KMS-11 (cell line): Measurements from ENCODE around the gene DPM2.

ENCODE experiments used
- H2AFZ ChIP-seq: fragments of 200-600 bp; sonication (generic); 2 replicates; pipeline ENCODE4 v1.6.1; 2016; ENCODE audit warnings: antibody characterized with exemption, mixed run types, low read depth
- H3K27ac ChIP-seq: fragments of 200-600 bp; sonication (generic); 2 replicates; pipeline ENCODE4 v1.6.1; 2016; ENCODE audit warnings: mild to moderate bottlenecking, mixed run types
- H3K27me3 ChIP-seq: fragments of 200-600 bp; sonication (generic); 2 replicates; pipeline ENCODE4 v1.6.1; 2017; ENCODE audit warnings: mild to moderate bottlenecking, low read depth, mixed run types, moderate library complexity; ENCODE audit not compliant: insufficient read depth
- H3K36me3 ChIP-seq: fragments of 200-600 bp; sonication (generic); 2 replicates; pipeline ENCODE4 v1.6.1; 2017; ENCODE audit warnings: mild to moderate bottlenecking, mixed run types; ENCODE audit not compliant: insufficient read depth
- H3K4me1 ChIP-seq: fragments of 200-600 bp; sonication (generic); 2 replicates; pipeline ENCODE4 v1.6.1; 2016; ENCODE audit warnings: mild to moderate bottlenecking, low read depth, mixed run types; ENCODE audit not compliant: poor library complexity, severe bottlenecking
- H3K4me2 ChIP-seq: fragments of 200-600 bp; sonication (generic); 2 replicates; pipeline ENCODE4 v1.7.0; 2016; ENCODE audit warnings: mild to moderate bottlenecking, mixed run types
- H3K4me3 ChIP-seq: fragments of 200-600 bp; sonication (generic); IDR thresholded peaks from 2 replicates; pipeline ENCODE4 v1.6.1; 2017; ENCODE audit warnings: low read depth, low read length, mixed read lengths; ENCODE audit not compliant: insufficient read depth
- H3K79me2 ChIP-seq: fragments of 200-600 bp; sonication (generic); 2 replicates; pipeline ENCODE4 v1.6.1; 2016; ENCODE audit warnings: low read depth, mixed run types; ENCODE audit not compliant: insufficient read depth
- H3K9ac ChIP-seq: fragments of 200-600 bp; sonication (generic); 2 replicates; pipeline ENCODE4 v1.6.1; 2016; ENCODE audit warnings: mild to moderate bottlenecking, mixed run types
- H4K20me1 ChIP-seq: fragments of 200-600 bp; sonication (generic); 2 replicates; pipeline ENCODE4 v1.6.1; 2016; ENCODE audit warnings: mild to moderate bottlenecking, mixed run types; ENCODE audit not compliant: insufficient read depth
- TF ChIP-seq, protein P1 (sequence below): fragments of 200-600 bp; sonication (generic); conservative IDR thresholded peaks from 2 replicates; pipeline ENCODE4 v1.6.1; 2017; ENCODE audit warnings: low read depth, mild to moderate bottlenecking, antibody characterized with exemption, low read length, moderate library complexity, mixed read lengths

The DPM2 gene

DNA sequence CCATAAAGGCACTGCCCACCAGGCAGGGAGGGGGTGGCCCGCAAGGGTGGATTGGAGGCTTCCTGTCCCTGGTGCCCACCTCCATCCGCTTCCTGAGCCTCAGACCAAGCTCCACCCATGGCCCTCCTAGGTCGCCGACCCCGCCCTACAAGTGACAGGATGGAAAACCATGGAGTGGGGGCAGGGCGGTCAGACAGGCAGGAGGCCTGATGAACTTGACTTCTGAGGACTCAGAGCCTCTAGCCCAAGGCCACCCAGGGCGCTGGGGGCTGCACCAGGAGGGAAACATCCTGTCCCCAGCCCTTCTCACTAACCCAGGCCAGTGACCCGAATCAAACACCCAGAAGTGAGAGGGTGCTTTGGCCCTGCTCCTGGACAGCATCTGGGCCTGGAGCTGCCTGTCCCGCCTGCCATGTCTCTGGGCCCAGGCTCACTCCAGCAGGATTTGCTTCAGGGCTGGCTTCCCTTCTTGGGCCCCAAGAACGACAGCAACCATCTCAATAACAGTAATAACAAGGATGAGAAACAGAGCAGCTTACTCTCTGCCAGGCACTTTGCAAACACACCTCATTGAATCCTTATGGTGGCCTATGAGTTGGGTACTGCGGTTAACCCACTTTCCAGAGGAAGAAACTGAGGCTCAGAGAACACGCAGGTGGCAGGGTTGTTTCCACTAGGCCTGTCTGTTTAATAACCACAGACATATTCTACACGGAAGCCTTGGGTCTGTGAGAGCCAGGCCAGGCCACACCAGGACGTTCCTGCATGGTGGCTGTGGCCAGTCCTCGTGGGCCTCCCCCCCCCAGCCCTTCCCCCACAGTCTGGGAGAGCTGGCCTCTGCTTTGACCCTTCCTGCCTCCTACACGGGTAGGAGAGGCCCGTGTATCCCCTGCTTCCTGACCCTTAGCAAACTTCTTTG is 33.8 kb downstream of the DPM2 start:
- Histone ChIP-seq H2AFZ (no peak overlapping the region), H3K27ac (no peak overlapping the region)

DNA sequence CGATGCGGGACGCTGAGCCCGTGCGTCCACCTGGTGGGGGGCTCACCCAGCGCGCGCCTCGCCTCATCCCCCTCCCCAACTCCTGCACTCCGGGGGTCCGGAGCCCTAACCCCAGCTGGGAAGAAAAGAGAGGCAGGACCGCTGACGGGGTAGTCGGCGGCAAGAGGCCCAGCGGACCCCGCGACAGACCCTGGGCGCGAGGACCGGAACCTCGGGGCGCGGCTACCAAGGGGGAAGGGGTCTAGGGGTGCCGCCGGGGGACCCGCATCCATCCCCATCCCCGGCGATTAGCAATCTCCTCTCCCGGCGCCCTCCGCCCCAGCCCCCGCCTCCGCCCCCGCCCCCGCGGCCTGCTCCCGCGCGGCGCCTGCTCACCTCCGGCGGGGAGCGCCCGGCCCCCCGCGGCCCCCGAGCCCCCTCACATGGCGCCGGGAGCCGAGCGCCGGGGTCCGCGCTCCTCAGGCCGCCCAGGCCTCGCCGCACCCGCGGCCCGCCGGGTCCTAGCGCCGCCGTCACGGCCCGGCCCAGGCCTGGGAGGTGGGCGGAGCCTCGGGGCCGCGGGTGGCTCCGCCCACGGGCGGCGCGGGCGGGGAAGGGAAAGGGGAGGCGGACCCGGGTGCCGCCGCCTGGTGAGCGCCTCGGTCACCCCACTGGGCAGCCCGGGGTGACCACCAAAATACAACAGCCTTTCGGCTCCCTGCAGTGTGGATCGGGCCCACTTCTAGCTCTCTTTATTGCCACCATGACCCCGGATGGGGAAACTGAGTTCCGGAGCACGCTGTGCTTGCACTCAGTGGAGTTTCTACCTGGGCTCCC is 38.3 kb downstream of the DPM2 start, which contains the start of gene ST6GALNAC6:
ST6GALNAC6 (minus strand) TSS at position 476 of the 816 bp plus-strand sequence. CDS start 1,622 bp downstream, outside the sequence.
- Histone ChIP-seq H3K27me3 (no peaks in the 10 kb centered on the region), H3K4me1 (peaks cover 12% of the 10 kb centered on the region), H3K4me3 (no peak within 1 kb of the TSS)

More for the DNA sequence above, 33.8 kb downstream of the DPM2 start:
- H4K20me1 ChIP-seq = no peaks in the 10 kb centered on the region
- H3K9ac ChIP-seq = no peak overlapping the region
- H3K4me2 ChIP-seq = no peak overlapping the region
- H3K79me2 ChIP-seq = no peaks in the 10 kb centered on the region
- TF ChIP-seq, protein P1, sequence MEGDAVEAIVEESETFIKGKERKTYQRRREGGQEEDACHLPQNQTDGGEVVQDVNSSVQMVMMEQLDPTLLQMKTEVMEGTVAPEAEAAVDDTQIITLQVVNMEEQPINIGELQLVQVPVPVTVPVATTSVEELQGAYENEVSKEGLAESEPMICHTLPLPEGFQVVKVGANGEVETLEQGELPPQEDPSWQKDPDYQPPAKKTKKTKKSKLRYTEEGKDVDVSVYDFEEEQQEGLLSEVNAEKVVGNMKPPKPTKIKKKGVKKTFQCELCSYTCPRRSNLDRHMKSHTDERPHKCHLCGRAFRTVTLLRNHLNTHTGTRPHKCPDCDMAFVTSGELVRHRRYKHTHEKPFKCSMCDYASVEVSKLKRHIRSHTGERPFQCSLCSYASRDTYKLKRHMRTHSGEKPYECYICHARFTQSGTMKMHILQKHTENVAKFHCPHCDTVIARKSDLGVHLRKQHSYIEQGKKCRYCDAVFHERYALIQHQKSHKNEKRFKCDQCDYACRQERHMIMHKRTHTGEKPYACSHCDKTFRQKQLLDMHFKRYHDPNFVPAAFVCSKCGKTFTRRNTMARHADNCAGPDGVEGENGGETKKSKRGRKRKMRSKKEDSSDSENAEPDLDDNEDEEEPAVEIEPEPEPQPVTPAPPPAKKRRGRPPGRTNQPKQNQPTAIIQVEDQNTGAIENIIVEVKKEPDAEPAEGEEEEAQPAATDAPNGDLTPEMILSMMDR = no peak
- H3K4me3 ChIP-seq = no peak overlapping the region
- peaks cover 26% of the 10 kb centered on the region for H3K4me1 ChIP-seq
- H3K27me3 ChIP-seq = no peaks in the 10 kb centered on the region
- H3K36me3 ChIP-seq = no peaks in the 10 kb centered on the region

DNA sequence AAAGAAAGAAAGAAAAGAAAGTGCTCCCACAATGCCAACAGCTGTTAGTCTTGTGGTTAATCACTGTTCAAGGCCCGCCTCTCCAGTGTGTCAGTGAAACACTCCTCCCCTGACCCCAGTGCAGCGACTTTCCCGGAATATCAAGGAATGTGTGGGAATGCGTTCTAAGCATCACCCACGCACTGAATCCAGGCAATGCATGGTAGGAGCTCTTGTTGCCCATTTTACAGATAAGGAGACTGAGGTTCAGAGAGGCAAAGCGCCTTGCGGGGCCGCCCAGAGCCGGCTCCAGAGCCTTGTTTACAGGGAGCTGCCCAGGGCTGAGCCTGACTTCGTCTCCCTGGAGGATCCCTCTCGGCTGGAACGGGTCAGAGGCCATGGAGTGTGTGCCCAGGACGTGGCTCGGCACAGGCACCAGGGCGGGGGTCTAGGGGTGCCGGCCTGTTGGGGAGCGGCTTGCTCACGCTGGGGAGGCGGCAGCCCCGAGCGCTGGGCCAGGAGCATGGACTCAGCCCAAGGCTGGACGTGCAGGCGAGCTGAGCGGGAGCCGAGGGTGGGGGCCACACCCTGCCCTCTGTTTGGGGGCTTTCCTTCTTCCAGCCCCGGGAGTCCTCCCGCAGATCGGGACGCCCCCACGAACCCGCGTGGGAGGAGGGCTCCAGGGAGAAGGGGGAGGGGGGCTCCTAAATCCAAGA is 39.1 kb downstream of the DPM2 start:
- Histone ChIP-seq H3K36me3 (no peaks in the 10 kb centered on the region; the same call in 1 of the 2 replicates), H3K4me3 (no peak overlapping the region)

More for the DNA sequence above, 38.3 kb downstream of the DPM2 start, which contains the start of gene ST6GALNAC6:
- TF ChIP-seq, protein P1 = no peak
- H3K79me2 ChIP-seq = 0 out of 2 replicates have a peak, but pooled peaks cover 4% of the 10 kb centered on the region
- peak within 1 kb of the TSS; percentile 84 for H3K4me2 ChIP-seq
- no peaks in the 10 kb centered on the region for H4K20me1 ChIP-seq
- H2AFZ ChIP-seq = peak within 1 kb of the TSS; percentile 52
- peak within 1 kb of the TSS; percentile 74 for H3K9ac ChIP-seq
- no peak within 1 kb of the TSS for H3K27ac ChIP-seq
- H3K36me3 ChIP-seq = no peaks in the 10 kb centered on the region; the same call in 1 of the 2 replicates

More for the DNA sequence above, 39.1 kb downstream of the DPM2 start:
- no peak overlapping the region for H3K27ac ChIP-seq
- H3K4me1 ChIP-seq = peaks cover 8% of the 10 kb centered on the region
- H3K9ac ChIP-seq = peak overlapping the region; percentile 74
- H2AFZ ChIP-seq = no peak overlapping the region; the same call in 1 of the 2 replicates
- H4K20me1 ChIP-seq = no peaks in the 10 kb centered on the region
- no peaks in the 10 kb centered on the region for H3K27me3 ChIP-seq
- H3K4me2 ChIP-seq = peak overlapping the region; percentile 84
- 0 out of 2 replicates have a peak, but pooled peaks cover 4% of the 10 kb centered on the region for H3K79me2 ChIP-seq
- TF ChIP-seq, protein P1 = no peak
